Stimulated activated CD4-positive, alpha-beta T cell treated with anti-CD3 and anti-CD28 coated beads, Interleukin-2, amount 100 ng/mL, for 4 hours (primary cell): ENCODE results near the gene PRSS22.

ENCODE experiments used
- DNase-seq: peaks from one replicate; pipeline ENCODE4 v3.0.0-alpha.2; 2020; ENCODE audit warnings: low read depth

The PRSS22 gene

DNA sequence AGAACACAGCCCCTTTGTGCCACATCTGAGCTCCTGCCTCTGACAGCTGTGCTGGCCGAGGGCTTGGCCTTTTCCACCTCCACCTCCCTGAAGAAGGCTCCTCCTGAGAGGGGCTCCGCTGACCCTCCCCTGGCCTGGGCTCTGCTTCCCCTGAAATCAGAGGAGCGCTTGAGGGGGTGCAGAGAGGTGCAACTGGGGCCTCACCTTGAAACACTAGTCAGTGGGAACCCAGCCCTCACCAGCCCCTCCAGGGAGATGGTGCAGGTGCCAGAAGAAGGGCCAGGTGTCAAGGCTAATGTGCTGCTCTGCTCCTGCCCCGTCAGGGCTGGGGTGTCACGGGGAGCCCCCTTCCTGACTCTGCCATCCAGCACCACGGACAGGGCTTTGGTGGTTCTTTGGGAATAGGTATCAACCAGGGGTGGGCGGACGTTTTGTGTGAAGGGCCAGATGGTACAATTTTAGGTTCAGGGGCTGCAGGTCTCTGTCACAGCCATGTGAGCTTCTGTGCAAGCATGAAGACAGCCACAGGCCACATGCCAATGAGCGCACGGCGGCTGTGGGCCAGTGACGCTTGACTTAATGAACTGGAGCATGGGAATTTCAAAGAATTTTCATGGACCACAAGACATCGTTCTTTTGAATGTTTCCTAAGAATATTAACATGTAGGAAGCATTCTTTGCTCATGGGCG, 30.0 kb downstream of the PRSS22 start:
- DNase-seq, result no peak

DNA sequence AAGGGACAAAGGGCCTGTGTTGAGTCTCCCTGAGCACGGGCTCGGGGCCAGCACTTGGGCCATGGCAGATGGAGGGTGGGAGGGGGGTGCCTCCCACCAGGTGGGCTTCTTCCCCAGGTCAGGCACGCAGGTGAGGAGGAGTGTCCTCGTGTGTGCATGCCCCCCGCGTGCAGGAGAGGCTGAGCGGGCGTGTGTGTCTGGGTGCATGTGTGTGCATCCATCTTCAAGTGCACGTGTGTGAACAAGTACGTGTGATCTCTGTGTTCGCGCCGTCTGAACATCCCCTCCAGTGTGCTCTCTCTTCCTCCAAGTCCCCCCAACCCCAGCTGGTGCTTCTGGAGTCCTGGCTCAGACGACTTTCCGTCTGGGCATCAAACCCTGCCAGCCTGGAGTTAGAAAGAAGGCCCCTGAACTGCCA, 30.6 kb downstream of the PRSS22 start:
- no peak for DNase-seq

DNA sequence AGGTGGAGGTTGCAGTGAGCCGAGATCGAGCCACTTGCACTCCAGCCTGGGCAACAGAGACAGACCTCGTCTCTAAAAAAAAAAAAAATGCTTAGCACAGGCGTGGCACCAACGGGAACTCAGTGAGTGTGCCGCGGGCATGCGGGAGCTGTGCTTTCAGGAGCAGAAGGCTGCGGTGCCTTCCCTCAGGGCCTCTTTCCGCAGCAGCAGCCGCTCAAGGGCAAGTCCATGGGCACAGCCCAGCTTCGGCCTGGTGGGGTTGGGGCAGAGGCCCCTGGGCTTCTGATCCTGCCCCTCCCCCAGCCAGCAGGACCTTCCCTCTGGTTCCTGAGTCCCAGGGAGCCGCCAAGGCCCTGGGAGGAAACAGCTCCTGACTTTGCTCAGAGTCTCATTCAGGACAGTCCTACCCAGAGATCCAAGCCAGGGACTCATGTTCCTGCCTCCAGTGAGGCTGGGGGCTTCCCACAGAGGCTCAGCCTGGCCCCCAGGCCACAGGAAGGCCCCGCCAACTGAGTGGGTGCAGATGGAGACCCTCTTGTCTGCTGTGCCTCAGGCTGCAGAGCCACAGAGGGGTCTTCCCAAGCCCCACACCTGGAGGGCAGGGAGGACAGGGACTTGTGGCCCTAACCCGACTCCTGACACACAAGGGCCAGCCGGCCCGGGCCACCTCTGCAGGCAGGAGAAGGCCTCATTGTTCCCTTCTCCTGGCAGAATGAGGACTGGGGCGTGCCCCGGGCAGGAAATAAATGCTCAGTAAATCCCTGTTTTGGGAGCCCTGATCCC, 31.2 kb downstream of the PRSS22 start:
- no peak for DNase-seq

DNA sequence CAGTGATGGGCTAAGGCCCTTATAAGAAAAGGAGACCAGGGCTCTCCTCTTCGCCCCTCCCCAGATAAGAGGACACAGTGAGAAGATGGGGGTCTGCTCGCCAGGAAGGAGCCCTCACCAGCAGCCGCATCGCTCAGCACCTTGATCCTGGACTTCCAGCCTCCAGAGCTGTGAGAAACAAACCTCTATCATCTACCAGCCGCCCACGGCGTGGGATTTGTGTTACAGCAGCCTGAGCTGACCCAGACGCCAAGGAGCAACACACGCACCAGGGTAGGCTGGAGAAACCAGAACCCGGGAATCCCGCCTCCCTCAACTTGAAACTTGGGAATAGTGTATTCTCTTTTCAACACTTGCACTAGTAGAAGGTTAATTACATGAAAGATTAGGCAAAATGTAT, 32.1 kb downstream of the PRSS22 start:
- no peak for DNase-seq

DNA sequence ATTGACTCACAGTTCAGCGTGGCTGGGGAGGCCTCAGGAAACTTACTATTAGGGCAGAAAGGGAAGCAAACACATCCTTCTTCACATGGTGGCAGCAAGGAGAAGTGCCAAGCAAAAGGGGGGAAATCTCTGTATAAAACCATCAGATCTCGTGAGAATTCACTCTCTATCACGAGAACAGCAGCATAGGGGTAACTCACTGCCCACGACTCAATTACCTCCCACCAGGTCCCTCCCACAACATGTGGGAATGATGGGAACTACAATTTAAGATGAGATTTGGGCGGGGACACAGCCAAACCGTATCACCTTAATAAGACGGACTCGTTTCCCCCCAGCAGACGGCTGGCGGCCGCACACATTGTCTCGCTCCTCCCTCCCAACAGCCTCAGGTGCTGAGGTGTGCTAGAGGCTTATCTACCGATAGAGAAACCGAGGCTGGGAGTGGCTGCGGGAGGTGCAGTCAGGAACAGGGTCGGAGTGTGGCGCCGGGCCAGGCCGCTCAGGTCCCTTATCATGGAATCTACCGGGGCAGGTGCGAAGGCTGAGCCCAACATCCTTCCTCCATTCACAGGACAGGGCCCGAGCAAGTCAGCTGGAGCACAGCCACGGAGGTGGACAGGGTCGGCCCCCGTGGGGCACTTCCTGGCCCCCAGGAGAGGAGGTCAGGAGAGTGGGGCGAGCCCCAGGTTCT, 32.8 kb downstream of the PRSS22 start:
- no peak for DNase-seq

DNA sequence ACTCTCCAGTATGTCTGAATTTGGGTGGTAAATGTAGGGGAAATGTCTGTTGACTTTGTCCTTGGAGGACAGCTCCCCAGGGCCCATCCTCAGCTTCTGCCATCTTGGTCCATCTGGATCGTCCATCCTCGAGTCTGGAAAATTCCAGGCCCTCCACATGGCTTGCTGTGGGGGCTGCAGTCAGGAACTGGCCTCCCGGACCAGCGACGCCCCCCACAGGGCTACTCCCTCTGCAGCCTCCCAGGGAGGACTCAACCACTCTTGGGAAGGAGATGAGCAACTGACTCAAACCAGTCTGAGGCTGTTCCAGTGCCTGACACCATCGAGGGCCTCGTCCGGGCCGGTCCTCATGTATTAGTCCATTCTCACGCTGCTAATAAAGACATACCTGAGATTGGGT, 33.3 kb downstream of the PRSS22 start:
- no peak for DNase-seq

DNA sequence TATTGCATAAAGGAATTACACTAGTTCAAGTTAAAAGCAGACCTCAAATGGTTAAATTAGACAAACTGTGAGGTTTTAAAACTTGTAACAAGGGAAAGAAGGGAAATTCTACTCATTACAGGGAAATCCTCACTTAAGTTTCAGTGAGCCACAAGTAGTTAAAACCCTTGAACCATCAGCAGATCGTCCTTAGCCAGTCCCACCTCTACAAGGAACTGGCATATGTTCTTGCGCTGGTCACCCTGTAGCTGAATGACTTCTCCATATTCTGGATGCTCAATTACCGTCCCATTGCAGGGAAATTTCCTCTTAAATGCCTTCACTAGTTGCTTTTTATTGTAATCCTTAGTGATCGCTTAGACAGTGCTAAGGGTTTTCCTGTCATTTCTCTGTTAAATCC, 35.5 kb downstream of the PRSS22 start:
- DNase-seq, result no peak

DNA sequence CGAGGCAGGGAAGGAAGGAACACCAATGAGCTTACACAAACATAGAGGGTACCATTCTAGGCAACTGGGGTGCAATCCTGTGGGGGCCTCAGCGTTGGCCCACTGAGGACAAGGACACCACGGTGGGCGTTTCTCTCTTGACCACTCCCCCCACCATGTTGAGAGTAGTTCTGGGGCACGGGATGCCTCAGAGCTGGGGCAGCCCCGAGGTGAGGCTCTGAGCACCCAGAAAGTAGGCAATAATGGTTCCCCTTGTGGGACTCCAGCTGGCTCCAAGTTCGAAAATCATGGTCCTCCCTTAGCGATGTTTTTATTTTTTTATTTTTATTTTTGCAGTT, 35.8 kb downstream of the PRSS22 start:
- no peak for DNase-seq

DNA sequence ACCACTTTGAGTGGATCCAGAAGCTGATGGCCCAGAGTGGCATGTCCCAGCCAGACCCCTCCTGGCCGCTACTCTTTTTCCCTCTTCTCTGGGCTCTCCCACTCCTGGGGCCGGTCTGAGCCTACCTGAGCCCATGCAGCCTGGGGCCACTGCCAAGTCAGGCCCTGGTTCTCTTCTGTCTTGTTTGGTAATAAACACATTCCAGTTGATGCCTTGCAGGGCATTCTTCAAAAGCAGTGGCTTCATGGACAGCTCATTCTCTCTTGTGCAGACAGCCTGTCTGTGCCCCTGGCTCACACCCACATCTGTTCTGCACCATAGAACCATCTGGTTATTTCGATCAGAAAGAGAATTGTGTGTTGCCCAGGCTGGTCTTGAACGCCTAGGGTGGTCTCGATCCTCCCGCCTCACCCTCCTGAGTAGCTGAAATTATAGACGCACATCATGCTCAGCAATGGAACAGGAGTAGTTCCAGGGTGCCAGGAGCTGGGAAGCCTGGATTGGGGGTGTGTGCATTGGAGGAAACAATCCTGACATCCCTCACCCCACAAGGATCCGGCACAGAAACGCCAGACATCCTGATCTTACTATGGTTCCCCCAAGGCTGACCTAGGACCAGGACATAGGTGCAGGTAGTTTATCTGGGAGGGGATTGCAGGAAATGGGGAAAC, 36.3 kb downstream of the PRSS22 start:
- DNase-seq, result no peak

DNA sequence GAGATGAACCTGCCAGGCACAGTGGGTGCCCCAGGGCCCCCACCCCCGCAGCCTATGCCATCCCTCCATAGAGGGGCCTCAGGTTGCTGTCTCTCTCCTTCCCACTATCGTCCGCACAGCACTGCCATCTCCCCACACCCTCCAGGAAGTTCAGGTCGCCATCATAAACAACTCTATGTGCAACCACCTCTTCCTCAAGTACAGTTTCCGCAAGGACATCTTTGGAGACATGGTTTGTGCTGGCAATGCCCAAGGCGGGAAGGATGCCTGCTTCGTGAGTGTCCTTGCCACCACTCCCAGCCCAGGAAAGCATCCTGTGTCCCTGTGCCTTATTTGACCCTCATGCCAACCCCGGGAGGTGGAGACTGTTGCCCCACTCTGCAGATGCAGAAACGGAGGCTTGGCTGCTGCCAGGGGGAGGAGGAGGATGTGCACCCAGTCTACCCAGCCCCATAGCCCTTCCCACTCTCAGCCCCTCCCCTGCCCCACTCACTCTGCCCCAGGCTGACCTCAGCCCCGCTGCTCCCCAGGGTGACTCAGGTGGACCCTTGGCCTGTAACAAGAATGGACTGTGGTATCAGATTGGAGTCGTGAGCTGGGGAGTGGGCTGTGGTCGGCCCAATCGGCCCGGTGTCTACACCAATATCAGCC, 37.0 kb downstream of the PRSS22 start:
- no peak for DNase-seq

DNA sequence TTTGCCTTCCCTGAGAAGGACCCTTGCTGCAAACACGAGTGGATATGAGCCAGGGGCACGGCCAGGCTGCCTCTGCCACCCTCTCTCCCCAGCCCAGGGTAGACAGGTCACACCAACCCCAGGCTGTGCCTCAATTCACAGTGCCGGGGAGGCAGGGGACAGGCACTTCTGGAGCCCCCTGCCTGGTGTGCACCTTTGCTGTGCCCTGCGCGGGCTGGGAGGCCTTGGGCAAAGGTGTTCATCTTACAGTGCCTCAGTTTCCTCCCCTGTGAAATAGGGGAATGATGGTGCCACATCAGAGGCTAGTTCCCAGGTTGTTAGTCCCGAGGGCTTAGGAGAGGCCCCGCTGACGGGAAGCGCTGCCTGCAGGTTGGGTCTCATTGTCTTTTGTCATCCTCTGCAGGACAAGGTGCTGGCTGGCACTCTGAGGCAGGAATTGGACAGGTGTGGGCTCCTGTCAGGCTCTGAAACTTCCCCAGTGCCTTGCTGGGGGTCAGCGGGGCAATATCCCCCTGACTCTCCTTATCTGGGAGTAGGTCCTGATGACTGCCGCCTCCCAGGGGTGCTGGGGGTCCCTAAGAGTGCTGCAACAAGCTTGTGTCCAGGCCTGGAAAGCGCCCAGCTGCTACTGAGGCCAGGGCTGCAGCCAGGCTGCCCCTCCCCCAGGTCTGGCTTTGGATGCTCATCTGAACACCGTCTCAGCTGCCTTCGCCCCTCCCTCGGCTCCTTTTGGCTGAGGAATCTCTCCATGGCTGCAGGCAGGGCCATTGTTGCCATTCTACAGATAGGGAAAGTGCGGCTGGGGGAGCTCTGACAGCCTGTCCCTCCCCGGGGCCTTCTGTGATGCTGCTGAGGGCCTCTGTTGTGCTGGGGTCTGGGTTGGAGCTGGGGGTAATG, 37.8 kb downstream of the PRSS22 start:
- no peak for DNase-seq

DNA sequence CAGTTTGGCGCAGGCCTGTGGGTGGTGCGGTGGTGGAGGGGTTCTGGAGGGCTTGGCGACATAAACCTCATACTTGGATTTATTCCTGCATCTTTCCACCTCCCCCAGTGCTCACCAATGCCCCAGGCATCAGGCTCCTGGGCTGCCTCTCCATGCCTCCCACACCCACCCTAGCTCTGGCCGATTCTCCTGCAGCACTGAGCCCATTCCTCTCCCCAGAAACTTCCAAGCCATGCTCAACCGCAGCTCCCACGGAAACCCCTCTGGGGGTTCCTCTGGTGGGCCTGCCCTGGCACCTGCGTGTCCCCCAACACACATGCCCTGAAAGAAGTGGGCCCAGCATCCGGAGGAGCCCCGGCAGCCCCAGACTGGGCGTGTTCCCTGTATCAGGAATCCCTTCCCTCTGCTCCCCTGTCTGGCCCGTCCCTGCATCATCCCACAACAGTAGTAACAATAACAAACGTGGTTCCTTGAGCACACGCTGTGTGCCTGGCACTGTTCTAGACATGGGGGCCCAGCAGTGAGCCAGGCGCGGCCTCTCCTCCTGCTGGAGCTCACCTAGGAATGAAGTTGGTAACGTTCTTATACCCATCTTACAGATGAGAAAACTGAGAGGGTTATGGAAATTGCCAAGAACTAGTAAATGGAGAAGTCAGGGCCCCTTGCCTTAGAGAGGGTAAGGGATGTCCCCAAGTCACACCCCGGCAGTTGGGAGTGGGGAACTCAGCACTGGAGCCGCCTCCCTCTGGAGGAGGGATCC, 38.6 kb downstream of the PRSS22 start:
- DNase-seq, result no peak

DNA sequence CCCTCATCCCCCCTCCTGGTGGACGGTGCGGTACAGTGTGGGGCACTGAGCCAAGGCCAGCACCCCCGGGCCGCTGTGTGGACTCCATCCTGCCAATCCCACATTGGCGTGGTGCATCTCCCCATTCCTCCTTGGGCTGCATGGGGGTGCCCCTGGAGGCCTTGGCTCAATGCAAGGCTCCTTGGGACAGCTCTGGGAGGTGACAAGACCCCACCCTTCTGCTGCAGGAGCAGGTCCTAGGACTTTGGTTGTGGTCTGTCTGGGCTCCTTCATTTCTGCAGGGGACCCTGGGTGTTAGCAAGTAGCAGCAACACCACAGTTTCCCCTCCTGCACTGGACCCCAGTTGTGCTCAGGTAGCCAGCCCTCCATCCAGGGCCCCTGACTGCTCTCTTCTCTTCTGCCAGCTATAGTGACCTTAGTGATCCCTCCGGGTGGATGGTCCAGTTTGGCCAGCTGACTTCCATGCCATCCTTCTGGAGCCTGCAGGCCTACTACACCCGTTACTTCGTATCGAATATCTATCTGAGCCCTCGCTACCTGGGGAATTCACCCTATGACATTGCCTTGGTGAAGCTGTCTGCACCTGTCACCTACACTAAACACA, 39.6 kb downstream of the PRSS22 start:
- no peak for DNase-seq

DNA sequence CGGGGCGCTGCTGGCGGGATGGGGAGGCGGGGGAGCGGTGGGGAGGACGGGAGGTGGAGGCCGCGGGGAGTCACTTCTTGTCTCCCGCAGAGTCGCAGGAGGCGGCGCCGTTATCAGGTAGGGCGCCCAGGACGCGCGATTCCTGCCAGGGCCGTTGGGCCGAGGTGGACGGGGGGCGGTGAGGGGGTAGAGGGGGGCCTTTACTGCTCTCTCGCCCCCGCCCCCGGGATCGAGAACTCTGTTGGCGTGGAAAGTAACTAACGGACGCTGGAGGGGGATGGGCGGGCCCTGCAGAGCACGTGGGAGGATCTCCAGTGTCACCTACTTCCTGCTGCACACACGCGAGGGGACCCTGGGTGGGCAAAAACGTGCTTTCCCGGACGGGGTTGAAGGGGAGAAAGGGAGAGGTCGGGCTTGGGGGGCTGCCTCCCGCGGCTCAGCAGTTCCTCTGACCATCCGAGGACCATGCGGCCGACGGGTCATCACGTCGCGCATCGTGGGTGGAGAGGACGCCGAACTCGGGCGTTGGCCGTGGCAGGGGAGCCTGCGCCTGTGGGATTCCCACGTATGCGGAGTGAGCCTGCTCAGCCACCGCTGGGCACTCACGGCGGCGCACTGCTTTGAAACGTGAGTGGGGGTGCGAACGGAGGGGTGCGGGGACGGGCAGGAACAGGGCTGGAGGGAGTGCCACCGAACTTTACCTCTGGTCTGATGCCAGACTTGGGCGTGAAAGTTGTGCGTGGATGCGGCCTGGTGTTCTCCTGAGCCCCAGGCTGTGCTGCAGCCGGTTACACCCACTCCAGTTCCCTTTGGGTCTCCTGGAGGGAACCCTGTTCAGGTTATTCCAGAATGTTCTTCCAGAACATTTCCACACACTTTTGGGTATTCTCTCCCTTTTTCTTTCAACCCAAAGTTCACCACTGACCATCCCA, 40.4 kb downstream of the PRSS22 start:
- no peak for DNase-seq

DNA sequence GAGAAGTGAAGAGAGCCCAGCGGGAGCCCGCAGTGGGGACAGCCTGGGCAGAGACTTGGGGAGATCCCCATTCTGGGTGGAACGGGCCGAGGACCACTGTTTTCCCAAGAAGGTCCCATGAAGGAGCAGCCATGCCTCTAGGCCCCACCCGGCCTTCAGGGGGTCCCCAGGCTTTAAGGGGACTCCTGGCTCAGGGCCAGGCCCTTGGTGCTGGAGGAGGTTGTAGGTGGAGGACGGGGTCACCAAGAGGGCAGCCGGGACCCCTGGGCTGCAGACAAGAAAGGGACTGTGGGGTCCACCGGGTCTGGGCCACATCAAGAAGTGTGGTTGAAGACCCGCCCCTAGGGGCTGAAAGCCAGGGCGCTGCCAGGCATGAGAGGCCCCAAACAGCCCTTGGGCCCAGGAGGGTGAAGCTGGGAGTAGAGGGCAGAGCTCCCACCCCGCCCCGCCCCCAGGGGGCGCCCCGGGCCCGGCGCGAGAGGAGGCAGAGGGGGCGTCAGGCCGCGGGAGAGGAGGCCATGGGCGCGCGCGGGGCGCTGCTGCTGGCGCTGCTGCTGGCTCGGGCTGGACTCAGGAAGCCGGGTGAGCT, 41.1 kb downstream of the PRSS22 start, which contains the start of gene PRSS21:
TSS of gene PRSS21 (plus strand) at position 487 of the 589 bp plus-strand sequence. CDS start at position 519, 32 bp downstream.
- no peak for DNase-seq

DNA sequence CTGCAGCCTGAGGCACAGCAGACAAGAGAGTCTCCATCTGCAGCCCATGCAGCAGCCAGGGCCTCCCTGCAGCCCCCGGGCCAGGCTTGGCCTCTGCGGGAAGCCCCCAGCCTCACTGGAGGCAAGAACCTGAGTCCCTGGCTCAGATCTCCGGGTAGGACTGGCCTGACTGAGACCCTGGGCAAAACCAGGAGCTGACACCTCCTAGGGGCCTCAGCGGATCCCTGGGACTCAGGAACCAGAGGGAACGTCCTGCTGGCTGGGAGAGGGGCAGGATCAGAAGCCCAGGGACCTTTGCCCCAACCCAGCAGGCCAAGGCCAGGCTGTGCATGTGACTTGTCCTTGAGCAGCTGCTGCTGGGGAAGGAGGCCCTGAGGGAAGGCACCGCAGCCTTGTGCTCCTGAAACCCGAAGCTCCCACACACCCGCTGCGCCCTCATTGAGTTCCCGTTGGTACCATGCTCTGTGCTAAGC, 42.6 kb downstream of the PRSS22 start:
- DNase-seq, result no peak

DNA sequence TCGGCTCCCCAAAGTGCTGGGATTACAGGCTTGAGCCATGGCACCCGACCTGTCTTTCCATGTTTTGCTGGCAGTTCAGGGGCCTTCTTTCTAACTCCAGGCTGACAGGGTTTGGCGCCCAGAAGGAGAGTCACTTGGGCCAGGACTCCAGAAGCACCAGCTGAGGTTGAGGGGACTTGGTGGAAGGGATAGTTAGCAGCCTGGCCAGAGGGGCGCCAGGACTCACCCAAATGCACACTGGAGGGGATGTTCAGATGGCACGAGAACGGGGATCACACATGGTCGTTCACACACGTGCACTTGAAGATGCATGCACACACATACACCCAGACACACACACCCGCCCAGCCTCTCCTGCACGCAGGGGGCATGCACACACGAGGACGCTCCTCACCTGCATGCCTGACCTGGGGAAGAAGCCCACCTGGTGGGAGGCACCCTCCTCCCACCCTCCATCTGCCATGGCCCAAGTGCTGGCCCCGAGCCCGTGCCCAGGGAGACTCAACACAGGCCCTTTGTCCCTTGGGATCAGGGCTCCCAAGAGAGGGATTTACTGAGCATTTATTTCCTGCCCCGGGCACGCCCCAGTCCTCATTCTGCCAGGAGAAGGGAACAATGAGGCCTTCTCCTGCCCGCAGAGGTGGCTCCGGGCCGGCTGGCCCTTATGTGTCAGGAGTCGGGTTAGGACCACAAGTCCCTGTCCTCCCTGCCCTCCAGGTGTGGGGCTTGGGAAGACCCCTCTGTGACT, 43.2 kb downstream of the PRSS22 start:
- DNase-seq, result no peak
